GM18505 (cell line): Measurements from ENCODE around the gene FAN1.
"Not testable (repeated sequence)": the region's sequence is repeated elsewhere in the genome, so short reads cannot be mapped to it uniquely, and the experiment has no call there.

Experiments used
- ATAC-seq: cut with Tn5 transposase; IDR thresholded peaks from one replicate; pipeline ENCODE4 v1.9.1; 2021; ENCODE audit not compliant: unreplicated experiment
- POLR2A ChIP-seq: IDR thresholded peaks from 4 replicates; pipeline ENCODE4 v1.6.1; 2011; ENCODE audit warnings: borderline replicate concordance; ENCODE audit not compliant: insufficient read depth, insufficient read length; ENCODE audit errors: extremely low read depth

The FAN1 gene

DNA sequence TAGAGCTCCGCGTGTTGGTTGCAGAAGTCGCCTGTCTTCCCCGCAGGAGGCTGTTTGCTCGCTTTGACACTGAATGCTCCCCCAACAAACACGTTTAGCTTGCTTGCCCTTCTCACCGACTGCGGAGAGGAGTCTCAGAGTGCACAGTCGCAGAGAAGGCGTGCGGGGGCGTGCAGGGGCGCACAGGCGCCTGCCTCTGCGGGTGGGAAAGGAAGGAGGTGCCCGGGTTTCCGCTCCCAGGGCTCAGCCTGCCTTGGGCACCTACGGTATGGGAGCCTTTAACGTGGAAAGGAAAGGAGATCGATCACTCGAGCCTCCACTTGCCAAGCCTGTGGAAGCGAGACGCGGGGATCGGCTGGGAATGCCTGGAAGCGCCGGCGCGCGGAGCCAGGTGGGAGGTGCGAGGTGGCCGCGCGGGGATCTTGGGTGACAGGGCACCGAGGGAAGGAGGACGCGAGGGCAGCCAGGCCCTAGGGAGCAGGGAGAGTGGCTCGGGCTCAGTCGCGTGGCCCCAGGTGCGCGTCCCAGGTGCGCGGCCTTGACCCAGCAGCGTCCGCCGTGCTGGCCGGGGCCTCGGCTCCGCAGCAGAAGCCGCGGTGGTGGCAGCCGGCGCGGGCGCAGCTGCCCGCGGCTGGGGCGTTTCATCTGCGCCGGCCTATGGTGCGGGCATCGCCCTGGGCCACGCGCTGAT is at the start of gene FAN1:
TSS of gene FAN1 (plus strand) at position 419 of the 691 bp plus-strand sequence. CDS start 749 bp downstream, outside the sequence.
- TF ChIP-seq POLR2A = peak; percentile 79
- peak; percentile 90 for ATAC-seq

DNA sequence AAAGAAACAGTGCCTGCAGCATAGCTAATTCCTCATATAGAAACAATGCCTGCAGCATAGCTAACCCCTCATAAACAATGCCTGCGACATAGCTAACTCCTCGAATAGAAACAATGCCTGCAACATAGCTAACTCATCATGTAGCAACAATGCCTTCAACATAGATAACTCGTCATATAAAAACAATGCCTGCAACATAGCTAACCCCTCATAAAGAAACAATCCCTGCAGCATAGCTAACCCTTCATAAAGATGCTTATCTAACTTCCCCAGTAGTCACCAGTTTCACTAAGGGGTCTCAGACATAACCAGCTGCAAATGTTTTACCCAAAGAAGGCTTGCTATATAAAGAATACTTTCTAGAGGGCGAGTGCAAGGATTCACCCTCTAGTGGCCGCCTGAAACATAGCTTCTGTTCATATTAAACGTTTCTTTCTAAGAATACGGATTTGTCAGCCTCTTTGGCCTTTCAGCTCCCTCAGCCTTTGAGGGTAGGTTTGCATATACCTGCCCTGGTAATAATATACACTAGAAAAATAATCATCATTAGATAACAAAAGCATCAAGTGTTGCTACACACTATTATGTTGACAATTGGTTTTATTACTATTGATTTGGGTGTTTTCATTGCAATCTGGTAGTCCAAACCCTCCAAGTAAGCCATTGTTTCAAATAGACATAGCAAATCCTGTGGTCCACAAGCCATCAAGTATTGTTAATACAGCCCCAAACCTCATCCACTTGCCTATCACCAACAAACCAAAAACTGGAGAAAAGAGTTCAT is 44.4 kb upstream of the FAN1 start:
- TF ChIP-seq POLR2A = no peak
- ATAC-seq = no peak

DNA sequence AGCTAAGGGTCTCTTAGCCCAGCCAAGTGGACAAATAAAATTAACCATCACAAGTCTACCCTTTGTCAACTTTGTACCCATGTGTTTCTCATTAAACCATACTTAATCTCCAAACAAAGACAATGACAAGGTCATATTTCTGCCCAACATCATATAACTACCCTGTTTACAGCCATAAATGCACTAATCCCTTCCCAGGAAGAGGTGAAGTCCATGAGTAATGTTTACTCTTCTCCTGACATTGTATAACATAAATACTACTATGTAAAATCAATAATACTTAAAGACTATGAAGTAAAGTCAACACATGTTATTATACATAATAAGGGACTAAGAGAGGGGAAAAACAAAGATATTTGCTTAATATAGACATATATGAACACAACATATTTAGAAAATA is 38.5 kb upstream of the FAN1 start:
- TF ChIP-seq POLR2A = no peak
- ATAC-seq = no peak

DNA sequence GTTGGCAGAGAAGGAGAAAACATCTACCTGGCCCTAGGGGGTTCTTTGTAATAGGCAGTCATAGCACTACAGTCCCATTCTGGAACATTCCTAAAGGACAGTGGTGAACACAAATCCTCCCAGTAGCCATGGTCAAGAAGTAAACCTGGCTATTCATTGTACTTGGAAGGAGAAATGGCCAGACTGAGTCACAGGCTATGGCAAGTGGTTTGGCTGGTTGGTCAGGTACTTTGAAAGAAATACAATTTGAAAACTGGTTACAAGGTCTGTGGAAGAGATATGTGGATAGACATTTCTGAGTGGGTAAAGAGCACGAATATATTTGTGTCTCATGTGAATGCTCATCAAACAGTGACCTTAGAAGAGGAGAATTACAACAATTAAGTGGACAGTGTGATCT is 33.0 kb upstream of the FAN1 start:
- no peak for ATAC-seq
- no peak for TF ChIP-seq POLR2A

DNA sequence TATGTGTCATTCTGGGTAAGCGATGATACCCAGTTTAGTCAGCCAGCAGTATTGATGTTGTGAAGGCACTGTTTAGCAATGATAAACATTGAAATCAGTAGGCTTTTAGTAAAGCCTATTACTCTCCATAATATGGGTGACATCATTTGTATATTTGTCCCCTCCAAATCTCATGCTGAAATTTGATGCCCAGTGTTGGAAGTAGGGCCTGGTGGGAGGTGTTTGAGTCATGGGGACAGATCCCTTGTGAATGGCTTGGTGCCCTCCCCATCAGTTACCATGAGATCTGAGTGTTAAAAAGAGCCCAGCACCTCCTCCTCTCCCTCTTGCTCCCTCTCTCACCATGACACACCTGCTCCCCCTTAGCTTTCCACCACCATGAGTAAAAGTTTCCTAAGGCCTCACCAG is 31.4 kb upstream of the FAN1 start:
- ATAC-seq = no peak
- no peak for TF ChIP-seq POLR2A

DNA sequence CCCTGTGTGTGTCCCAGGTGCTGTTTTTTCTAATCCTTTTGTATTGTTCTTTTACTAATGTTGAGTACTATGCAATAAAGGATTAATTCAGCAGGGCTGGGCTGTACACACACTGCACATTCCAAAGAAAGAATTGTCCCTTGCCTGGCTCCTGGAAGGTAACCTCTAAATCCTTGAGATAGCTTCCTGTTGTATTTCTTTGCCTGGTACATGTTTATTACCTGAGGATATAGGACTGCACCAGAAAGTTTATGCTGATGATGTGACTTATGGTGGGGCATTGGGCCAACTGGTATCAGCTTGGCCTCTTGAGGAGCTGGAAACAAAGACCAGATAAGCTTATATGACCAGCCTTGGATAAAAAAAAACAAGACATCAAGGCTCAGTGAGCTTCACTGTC is 26.6 kb upstream of the FAN1 start:
- no peak for ATAC-seq
- TF ChIP-seq POLR2A = no peak

DNA sequence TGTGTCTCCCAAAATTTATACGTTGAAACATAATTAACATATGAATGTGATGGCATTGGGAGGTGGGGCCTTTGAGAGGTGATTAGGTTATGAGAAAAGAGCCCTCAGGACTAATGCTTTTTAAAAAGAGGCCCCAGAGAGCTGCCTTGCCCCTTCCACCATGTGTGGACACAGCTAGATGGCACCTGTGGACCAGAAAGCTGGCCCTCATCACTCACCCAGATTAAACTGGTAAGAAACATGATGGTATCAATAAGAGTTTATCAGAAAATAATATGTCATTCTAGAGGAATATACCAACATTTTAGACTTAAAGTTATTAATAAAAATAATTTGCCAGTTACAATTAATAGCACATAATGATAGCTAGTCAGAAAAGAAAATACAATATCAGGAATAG is 25.2 kb upstream of the FAN1 start:
- TF ChIP-seq POLR2A = no peak
- no peak for ATAC-seq

DNA sequence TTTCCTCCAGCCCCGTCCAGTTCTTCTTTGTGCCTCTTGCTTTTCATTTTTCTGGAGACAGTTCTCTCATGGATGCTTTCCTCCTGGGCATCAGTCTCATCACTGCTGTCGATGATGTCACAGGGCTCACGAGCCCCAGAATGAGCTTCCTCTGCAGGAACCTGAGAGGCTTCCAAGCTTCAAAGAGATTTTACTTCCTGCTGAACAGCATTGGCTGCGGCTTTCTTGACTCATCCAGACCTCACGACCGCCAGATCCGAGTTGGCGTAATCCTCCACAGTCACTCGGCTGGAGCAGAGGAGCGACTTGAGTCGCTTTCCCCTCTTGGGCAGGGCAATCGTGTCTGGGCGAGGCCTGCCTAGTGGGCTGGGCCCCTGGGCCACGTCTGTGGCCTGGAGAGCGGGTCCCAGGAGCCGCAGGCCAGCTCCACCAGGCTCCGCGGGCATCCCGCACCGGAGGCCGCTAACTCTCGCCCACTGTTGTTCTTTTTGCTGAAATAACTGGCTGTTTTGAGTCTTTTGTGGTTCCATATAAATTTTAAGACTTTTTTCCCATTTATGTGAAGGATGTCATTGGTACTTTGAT is 20.8 kb upstream of the FAN1 start:
- no peak for TF ChIP-seq POLR2A
- ATAC-seq = no peak

DNA sequence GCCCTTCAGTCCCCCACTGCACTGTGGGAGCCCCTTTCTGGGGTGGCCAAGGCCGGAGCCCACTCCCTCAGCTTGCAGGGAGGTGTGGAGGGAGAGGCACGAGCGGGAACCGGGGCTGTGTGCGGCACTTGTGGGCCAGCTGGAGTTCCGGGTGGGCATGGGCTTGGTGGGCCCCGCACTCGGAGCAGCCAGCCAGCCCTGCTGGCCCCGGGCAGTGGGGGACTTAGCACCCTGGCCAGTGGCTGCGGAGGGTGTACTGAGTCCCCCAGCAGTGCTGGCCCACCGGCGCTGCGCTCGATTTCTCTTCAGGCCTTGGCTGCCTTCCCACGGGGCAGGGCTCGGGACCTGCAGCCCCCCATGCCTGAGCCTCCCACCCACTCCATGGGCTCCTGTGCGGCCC is 20.0 kb upstream of the FAN1 start:
- not testable (repeated sequence) for ATAC-seq

DNA sequence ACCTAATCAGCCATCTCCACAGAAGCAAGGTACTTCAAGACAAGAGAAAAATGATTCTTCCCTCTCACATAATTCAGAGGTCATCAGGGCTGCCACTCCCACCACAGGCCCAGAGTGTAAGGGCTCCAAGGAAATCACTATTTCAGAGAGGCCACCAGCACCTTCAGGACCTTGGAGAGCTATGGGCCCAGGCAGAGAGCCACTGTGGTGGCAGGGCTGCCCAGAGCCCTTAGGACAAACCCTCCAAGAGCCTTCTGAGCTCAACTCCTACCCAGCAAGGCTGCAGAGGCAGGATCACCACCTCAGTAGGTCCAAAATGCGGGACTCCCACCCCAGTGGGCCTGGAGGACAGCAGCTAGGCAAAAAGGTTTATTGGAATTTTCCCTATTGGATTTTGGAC is 17.9 kb upstream of the FAN1 start:
- TF ChIP-seq POLR2A = no peak
- ATAC-seq = no peak

DNA sequence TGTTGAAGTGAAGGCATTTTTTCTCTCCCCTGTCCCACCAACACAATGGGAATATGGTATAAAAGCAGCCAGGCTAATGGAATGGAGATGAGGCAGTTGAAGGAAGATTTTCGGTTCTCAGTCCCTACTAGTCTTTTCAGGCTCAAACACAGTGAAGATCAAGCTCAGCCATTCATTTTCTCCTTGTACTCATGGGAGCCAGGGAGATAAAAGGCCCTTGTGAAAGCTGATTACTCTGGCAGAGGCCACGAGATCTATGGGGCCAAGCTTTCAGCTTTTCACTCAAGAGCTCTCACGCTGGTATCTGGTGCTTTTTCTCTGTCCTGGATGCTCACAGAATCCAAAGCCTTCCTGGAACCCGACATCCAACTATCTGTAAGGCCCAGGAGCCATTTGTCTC is 14.5 kb upstream of the FAN1 start:
- ATAC-seq = no peak
- no peak for TF ChIP-seq POLR2A

DNA sequence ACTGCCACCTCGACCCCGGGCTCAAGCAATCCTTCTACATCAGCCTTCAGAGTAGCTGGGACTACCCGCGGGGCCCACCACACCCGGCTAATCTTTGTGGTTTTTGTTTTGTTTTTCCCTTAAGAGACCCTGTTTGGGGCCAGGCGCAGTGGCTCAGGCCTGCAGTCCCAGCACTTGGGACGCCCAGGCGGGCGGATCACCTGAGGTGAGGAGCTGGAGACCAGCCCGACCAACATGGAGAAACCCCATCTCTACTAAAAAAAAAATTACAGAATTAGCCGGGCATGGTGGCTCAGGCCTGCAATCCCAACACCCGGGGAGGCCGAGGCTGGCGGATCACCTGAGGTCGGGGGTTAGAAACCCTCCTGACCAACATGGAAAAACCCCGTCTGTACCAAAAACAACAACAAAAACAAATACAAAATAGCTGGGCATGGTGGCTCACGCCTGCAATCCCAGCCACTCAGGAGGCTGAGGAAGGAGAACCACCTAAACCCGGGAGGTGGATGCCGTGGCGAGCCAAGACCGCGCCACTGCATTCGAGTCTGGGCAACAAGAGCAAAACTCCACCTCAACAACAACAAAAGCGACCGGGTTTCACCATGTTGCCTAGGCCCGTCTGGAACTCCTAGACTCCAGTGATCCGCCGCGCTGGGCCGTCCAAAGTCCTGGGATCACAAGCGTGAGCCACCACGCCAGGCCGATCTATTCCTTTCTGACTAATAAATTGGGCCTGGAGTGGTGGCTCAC is 8.1 kb upstream of the FAN1 start:
- no peak for ATAC-seq
- TF ChIP-seq POLR2A = no peak

DNA sequence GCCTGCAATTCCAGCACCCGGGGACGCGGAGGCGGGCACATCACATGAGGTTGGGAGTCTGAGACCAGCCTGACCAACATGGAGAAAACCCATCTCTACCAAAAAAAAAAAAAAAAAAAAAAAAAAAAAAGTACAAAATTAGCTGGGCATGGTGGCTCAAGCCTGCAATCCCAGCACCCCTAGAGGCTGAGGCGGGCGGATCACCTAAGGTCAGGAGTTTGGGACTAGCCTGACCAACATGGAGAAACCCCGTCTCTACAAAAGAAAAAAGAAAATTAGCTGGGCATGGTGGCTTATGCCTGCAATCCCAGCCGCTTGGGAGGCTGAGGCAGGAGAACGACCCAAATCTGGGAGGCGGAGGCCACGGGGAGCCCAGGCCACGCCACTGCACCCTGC is 7.5 kb upstream of the FAN1 start:
- no peak for ATAC-seq
- TF ChIP-seq POLR2A = no peak

DNA sequence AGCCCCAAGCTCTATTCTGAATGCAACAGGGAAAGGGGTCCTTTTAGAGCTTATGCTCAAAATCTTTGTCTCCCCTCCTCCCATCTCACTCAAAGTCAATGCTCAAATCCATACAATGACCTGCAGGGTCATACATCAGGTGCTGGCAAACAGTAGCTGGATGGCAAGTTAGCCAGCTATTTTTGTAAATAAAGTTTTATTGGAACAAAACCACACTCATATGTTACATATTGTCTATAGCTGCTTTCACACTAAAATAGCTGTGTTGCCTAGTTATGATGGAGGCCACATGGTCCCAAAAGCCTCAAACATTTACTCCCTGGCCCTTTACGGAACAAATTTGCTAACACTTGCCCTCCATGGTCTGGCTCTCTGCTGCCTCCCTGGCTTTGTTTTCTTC is 1.8 kb upstream of the FAN1 start:
- no peak for ATAC-seq
- TF ChIP-seq POLR2A = no peak

DNA sequence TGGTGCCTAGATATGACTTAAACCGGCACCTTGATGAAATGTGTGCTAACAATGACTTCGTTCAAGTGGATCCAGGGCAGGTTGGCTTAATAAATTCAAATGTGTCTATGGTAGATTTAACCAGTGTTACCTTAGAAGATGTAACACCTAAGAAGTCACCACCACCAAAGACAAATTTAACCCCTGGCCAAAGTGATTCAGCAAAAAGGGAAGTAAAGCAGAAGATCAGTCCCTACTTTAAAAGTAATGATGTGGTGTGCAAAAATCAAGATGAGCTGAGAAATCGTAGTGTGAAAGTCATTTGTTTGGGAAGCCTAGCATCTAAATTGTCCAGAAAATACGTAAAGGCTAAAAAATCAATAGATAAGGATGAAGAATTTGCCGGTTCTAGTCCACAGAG is 1.1 kb downstream of the FAN1 start:
- no peak for ATAC-seq
- no peak for TF ChIP-seq POLR2A
